NCI-H128 (cell line): ENCODE measurements around the gene RAD51B.
A peak's percentile ranks its signal among the peaks of the same experiment; 100 is the strongest.
"Not testable (repeated sequence)": the region's sequence is repeated elsewhere in the genome, so short reads cannot be mapped to it uniquely, and the experiment has no call there.

ENCODE experiments used
- DNase-seq: peaks from one replicate; lab custom pipeline; 2025; ENCODE audit not compliant: unreplicated experiment; lab: John Stamatoyannopoulos, UW

RAD51B gene

DNA sequence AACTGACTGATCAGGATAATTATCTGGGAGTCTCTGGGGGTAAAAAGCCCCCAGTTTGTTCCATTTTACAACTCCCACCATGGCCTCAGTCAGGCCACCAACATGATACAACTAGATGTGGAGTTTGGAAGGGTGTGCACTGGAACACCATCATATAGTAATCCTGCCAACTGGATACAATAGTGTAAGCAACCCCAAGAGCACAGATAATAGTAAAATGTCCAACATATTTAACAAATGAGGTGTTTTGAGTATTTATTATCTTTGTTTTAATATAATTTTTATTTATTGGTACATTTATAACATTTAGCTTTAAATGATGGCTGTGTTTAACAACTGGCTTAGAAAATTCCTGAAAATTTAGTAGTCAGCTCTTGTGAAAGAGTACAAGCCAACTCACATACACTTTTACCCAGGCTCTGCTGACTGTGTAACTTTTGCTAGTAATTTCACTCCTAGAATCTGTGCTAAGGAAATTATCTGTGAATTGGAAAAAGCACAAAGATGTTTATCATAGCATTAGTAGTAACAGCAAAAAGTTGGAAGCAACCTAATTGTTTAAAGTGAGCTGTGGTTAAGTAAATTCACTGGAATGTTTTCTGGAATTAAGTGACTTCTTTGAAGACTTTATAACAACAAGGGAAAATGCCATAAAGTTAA lies 196.8 kb downstream of the RAD51B start:
- DNase-seq: no peak

DNA sequence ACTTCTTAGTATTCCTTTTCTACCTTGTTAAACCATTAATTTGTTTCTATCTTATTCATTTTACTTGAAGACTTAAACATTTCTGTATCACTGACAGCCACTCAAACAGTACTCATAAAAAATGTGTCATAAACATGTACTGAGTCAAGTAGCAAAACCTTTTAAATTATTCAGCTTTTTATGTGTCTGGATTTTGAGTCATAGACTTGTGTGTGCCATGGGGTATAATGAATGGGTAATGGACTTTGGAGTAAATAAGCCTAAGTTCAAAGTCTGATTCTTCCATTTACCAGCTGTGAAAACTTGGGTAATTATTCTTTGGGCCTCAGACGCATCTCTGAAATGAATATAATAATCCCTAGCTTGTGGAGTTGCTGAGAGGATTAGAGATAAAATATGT lies 199.0 kb downstream of the RAD51B start:
- no peak for DNase-seq

DNA sequence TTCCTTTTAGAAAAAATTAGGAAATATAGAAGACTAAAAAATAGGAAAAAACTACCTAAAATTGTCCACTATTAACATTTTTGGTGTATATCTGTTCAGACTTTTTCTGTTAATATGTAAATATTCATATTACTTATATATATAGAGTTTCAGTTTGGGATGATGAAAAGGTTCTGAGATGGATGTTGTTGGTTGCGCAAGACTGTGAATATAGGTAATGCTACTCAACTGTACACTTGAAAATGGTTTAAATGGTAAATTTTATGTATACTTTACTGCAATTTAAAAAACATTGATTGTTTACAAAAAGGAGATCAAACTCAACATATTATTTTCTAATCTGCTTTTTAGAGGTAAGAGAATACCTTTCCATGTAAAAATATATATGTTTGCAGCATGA lies 200.9 kb downstream of the RAD51B start:
- no peak for DNase-seq

DNA sequence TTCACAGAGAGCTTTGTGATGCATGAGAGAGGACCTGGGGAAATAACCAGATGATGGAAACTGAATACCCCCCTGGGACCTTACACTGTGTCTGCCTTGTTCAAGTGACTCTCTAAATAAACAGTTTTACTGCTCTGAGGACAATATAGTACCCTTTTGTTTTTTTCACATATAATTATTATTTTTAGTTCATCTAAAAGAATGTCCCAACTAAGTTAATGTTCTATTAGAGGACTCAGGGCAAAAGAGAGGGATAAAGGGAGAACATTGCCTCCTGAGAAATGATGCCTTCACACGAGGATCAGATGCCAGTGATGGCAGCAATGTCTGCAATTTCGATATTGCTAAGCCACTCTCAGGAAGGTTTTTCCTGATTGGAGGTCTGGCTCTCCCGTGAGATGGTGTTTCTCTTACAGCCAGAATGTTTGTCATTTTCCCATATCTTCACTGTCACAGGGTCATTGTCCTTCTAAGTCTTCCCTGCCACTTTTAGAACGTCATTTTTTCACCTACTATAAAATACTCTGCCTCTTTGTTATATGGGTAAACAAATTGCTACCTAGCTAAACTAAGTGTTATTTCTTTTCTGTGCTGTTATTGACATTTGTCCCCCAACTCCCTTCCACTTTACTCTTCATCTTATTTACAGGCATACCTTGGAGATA lies 201.6 kb downstream of the RAD51B start:
- peak; percentile 79 for DNase-seq

DNA sequence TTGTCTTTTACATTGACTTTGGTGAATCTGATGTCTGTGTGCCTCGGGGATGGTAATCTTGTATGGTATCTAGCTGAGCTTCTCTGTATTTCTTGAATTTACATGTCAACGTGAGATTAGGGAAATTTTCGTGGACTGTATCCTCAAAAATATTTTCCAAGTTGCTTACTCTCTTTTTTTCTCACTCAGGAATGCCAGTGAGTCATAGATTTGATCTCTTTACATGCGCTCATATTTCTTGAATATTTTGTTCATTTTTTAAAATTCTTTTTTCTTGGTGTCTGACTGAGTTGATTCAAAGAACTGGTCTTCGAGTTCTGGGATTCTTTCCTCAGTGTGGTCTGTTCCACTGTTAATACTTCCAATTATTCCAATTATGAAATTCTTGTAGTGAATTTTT lies 207.7 kb downstream of the RAD51B start:
- DNase-seq: no peak

DNA sequence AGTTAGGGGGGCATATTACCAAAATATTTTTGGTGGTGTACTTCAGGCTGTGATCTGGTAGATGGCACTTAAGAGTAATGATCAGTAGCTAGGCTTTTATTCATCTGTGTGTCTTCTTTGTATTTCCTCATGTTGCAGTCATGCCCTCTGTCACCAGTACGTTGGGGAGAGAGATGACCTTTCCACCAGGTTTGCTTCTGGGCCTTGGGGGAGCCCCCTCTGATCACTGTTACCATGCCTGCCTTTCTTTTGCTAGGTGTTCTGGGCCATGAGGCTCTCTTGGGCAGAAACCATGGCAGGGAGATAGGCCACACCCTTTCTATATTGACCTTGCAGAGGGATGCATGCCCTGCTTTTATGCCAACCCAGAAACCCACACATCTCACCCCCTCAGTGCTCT lies 208.5 kb downstream of the RAD51B start:
- DNase-seq: no peak

DNA sequence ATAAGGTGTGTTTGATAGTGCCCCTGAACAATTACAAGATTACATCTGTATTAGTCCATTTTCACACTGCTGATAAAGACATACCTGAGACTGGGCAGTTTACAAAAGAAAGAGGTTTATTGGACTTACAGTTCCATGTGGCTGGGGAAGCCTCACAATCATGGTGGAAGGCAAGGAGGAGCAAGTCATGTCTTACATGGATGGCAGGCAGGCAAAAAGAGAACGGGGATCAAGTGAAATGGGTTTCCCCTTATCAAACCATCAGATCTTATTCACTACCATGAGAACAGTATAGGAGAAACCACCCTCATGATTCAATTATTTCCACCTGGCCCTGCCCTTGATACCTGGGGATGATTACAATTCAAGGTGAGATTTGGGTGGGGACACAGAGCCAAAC lies 211.4 kb downstream of the RAD51B start:
- not testable (repeated sequence) for DNase-seq

DNA sequence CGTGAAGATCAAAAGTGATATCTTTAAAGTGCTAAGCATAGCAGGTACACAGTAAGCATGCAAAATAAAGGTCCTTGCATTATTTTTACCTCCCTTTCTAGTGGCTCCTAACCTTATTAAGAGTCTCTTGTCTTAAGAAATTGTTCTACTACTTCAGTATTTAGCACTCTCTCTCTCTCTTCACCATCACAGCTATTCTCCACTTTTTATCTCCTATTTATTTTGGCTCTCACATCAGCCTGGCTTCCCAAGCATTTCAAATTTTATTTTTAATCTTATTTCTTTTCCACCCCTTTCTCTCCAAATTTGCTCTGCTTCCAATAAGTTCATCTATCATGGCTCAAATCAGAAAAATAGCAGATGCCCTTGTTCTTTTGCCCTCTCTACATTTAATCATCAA lies 212.6 kb downstream of the RAD51B start:
- DNase-seq: no peak

- DNase-seq: no peak
Observed at GRCh38 chr14:68033336-68033932, 213.9 kb downstream of the RAD51B start.

GRCh38 chr14:68034896-68035295 lies 215.3 kb downstream of the RAD51B start:
- DNase-seq: no peak

DNA sequence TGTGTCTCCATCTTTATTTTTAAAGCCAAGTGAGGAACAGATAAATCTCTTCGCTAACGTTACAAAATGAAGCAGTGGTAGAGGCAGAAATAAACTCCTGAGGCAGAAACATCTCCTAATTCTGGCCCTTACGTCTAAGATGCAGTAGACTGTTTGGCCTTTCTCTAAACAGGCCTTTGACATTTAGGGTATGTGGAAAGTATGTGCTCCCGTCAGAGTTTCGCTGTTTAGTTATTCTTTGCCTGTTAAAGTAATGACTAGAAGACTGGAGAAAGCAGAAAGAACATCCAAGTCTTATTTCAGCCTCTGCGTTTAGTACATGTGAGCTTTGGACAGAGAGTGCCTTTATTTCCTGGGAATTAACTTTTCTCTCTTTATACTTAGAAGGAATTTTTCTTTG lies 216.6 kb downstream of the RAD51B start:
- no peak for DNase-seq

- DNase-seq: no peak
Observed at GRCh38 chr14:68039593-68039992, 220.0 kb downstream of the RAD51B start.

GRCh38 chr14:68040633-68041369 lies 221.2 kb downstream of the RAD51B start:
- DNase-seq: no peak

DNA sequence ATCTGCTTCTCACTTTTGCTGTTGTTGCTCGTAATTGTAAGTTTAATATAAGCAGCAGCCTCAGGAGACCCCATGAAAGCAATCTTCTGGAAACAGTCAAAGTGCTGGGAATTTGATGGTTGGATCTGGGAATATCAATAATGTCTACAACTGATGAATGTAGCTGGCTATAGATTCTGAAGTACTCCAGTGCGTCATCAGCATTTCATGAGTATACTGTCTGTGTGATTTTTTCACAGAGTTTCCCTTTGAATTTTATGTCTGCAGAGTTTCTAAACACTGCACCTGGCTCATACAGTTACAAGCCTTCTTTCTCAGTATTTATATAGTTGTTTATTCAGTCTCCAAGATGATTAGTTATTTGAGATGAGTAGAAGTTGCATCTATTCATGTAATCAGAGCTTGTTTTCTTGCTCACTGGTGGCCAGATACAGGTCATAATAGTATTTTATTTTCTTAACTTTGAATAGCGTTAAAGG lies 222.3 kb downstream of the RAD51B start:
- DNase-seq: no peak

- DNase-seq: no peak
Observed at GRCh38 chr14:68042586-68043210, 223.1 kb downstream of the RAD51B start.

DNA sequence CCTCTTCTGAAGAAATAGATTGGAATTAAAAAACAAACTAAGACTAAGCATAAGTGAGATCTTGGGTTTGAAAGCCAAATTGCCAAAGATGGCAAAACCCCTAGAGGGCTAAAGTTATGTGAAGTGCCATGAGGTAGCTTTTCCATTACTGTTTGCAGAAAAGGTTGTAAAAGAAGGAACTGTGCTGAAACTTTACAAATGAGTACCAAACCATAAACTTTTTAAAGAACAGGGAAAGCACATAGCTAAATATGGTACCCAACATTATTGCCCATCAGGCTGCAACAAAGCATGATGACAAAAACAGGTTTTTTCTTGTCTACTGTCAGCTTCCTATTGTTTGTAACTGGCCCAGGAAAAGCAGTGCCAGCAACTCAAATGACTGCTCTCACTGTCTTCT lies 224.2 kb downstream of the RAD51B start:
- no peak for DNase-seq

- DNase-seq: no peak
Observed at GRCh38 chr14:68047906-68048305, 228.3 kb downstream of the RAD51B start.

GRCh38 chr14:68048815-68049214 lies 229.2 kb downstream of the RAD51B start:
- DNase-seq: not testable (repeated sequence)

GRCh38 chr14:68050177-68050576 lies 230.6 kb downstream of the RAD51B start:
- no peak for DNase-seq

- no peak for DNase-seq
Observed at GRCh38 chr14:68051146-68051545, 231.6 kb downstream of the RAD51B start.

GRCh38 chr14:68060198-68060597 lies 240.6 kb downstream of the RAD51B start:
- DNase-seq: no peak
